Measurements from ENCODE around the gene MACROD2.

MACROD2 gene

GRCh38 chr20:14744723-14745122 is 749.4 kb downstream of the MACROD2 start:
- no peak overlapping the region for H3K4me3 ChIP-seq (ENCODE audit: low read depth, low read length)
- POLR2A ChIA-PET, result no interaction called here

DNA sequence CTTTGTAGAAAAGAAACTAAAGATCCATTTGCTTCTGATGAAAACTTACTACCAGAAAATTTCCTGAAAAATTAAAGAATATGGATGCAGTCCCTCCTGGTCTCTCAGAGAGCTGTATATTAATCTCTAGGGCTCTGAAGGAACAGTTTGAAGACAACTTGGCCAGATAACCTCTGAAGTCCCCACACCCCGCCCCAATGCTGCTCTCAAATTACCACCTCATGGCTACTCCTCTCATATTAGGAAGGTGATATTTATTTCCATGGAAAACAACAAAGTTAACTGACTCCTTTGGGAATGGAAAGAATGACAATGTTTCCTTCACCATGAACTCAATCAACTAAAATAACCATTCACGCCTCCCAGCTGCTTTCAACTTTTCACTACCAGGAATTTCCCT is 750.5 kb downstream of the MACROD2 start:
- no peaks in the 10 kb centered on the region for H3K36me3 ChIP-seq (ENCODE audit: control insufficient read depth in 2 of 2, insufficient read depth in 1 of 2, low read length in 2 of 2)
- ChIA-PET CTCF (interaction anchor here (0.6 kb wide), 1 partner anchor 16 kb away, joined by 3 read pairs; no protein-coding TSS in a partner anchor), POLR2A (no interaction called here)
- H3K4me1 ChIP-seq (ENCODE audit: control insufficient read depth, insufficient read depth, low read length), result no peaks in the 10 kb centered on the region
- no peak overlapping the region for H3K27ac ChIP-seq (ENCODE audit: extremely low read depth, low read depth, low read length)
- TF ChIP-seq PRDM6 (tag by site-specific recombination; IDR thresholded peaks at IDR 0.05) (no peak), ZNF239 (tag by site-specific recombination; IDR thresholded peaks at IDR 0.05) (no peak), SCRT2 (tag by site-specific recombination; IDR thresholded peaks at IDR 0.05) (no peak), ZNF114 (tag by site-specific recombination; IDR thresholded peaks at IDR 0.05) (no peak), IKZF3 (tag by site-specific recombination; IDR thresholded peaks at IDR 0.05) (no peak), EGR2 (tag by site-specific recombination; IDR thresholded peaks at IDR 0.05; ENCODE audit: low read depth) (no peak), GLIS1 (tag by site-specific recombination; IDR thresholded peaks at IDR 0.05) (no peak)
- H3K9me3 ChIP-seq (ENCODE audit: control insufficient read depth, insufficient read depth, low read depth, low read length), result no peaks in the 10 kb centered on the region
- no peak overlapping the region for H3K4me3 ChIP-seq (ENCODE audit: low read depth, low read length)

More at GRCh38 chr20:14744723-14745122, 749.4 kb downstream of the MACROD2 start:
- H3K4me1 ChIP-seq (ENCODE audit: control insufficient read depth, insufficient read depth, low read length), result peaks cover 6% of the 10 kb centered on the region
- no peak for TF ChIP-seq ZBTB20 (tag by site-specific recombination; IDR thresholded peaks at IDR 0.05)
- no peak for TF ChIP-seq FEZF1 (tag by site-specific recombination; IDR thresholded peaks at IDR 0.05)
- TF ChIP-seq ZNF785 (tag by site-specific recombination; IDR thresholded peaks at IDR 0.05), result no peak
- TF ChIP-seq ZNF140 (tag by site-specific recombination; IDR thresholded peaks at IDR 0.05), result no peak
- TF ChIP-seq ZNF776 (tag by site-specific recombination; IDR thresholded peaks at IDR 0.05; ENCODE audit: borderline replicate concordance), result no peak
- TF ChIP-seq ZNF521 (tag by site-specific recombination; IDR thresholded peaks at IDR 0.05), result no peak
- no peak for TF ChIP-seq HOXD13 (CRISPR knock-in tag; IDR thresholded peaks at IDR 0.05; ENCODE audit: borderline replicate concordance)
- TF ChIP-seq ZNF629 (tag by site-specific recombination; IDR thresholded peaks at IDR 0.05), result no peak
- CTCF ChIA-PET, result interaction anchor here (0.5 kb wide), 1 partner anchor 410 kb away, joined by 7 read pairs; no protein-coding TSS in a partner anchor
- H3K9me3 ChIP-seq (ENCODE audit: control insufficient read depth, insufficient read depth, low read depth, low read length), result no peaks in the 10 kb centered on the region
- H3K27ac ChIP-seq (ENCODE audit: extremely low read depth, low read depth, low read length), result no peak overlapping the region
- H3K36me3 ChIP-seq (ENCODE audit: control insufficient read depth in 2 of 2, insufficient read depth in 1 of 2, low read length in 2 of 2), result no peaks in the 10 kb centered on the region

DNA sequence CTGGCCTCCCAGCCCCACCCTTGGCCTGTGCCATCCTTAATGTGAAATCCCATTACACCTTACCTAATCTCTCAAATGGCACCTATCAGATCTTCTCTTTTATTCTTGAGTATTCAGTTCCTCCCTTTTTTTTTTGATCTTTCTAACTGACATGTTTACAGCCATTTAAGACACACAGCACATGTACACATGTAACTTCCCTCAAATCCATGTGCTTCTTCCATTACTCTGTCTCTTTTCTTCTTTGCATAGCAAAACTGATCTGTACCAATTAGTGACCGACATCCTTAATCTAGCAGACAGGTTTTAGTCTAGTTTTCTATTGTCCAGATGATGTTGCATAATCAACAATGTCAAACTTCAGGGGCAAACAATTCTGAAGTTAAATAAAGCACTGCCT is 755.9 kb downstream of the MACROD2 start:
- no peak overlapping the region for H3K4me3 ChIP-seq (ENCODE audit: low read depth, low read length)
- H3K36me3 ChIP-seq (ENCODE audit: control insufficient read depth in 2 of 2, insufficient read depth in 1 of 2, low read length in 2 of 2), result no peaks in the 10 kb centered on the region
- no peak overlapping the region for H3K27ac ChIP-seq (ENCODE audit: extremely low read depth, low read depth, low read length)
- ChIA-PET CTCF (no interaction called here), POLR2A (no interaction called here)
- no peak for TF ChIP-seq ZNF624 (tag by site-specific recombination; IDR thresholded peaks at IDR 0.05)
- no peak for TF ChIP-seq ZNF16 (tag by site-specific recombination; IDR thresholded peaks at IDR 0.05; ENCODE audit: low read depth)
- TF ChIP-seq, protein P1, sequence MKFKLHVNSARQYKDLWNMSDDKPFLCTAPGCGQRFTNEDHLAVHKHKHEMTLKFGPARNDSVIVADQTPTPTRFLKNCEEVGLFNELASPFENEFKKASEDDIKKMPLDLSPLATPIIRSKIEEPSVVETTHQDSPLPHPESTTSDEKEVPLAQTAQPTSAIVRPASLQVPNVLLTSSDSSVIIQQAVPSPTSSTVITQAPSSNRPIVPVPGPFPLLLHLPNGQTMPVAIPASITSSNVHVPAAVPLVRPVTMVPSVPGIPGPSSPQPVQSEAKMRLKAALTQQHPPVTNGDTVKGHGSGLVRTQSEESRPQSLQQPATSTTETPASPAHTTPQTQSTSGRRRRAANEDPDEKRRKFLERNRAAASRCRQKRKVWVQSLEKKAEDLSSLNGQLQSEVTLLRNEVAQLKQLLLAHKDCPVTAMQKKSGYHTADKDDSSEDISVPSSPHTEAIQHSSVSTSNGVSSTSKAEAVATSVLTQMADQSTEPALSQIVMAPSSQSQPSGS (tag by site-specific recombination; IDR thresholded peaks at IDR 0.05; ENCODE audit: low read depth), result no peak
- TF ChIP-seq ZNF571 (tag by site-specific recombination; IDR thresholded peaks at IDR 0.05), result no peak
- no peak for TF ChIP-seq ZNF660 (tag by site-specific recombination; IDR thresholded peaks at IDR 0.05)
- H3K9me3 ChIP-seq (ENCODE audit: control insufficient read depth, insufficient read depth, low read depth, low read length), result no peaks in the 10 kb centered on the region
- no peaks in the 10 kb centered on the region for H3K4me1 ChIP-seq (ENCODE audit: control insufficient read depth, insufficient read depth, low read length)
